ENCODE results near the gene MPZL2. TPM values are rescaled to one million over a fixed set of nuclear protein-coding genes. Genes with fewer than 3 reads are reported as not detected.

The MPZL2 gene
- total and polyA plus RNA-seq, 10 of the 15 experiments (the other 5 are each of a cell fraction or from before 2014, with no cell fraction given): 0.81 to 4.8 (median 3.1) TPM

- TF ChIP-seq ZNF217 (IDR thresholded peaks at IDR 0.05) (no peak), CREM (IDR thresholded peaks at IDR 0.05; ENCODE audit: low read depth) (0 out of 2 replicates have a peak, but pooled peaks have one; percentile 8), MEF2B (IDR thresholded peaks at IDR 0.05; ENCODE audit: partially characterized antibody, poor library complexity, severe bottlenecking) (peak; percentile 74), MAX (IDR thresholded peaks at IDR 0.05; ENCODE audit: low read depth, low read length) (no peak; the same call in 1 of the 2 replicates), HSF1 (IDR thresholded peaks at IDR 0.05; ENCODE audit: low read depth, low read length) (no peak), JUNB (IDR thresholded peaks at IDR 0.05) (peak; percentile 45; the same call in 1 of the 2 replicates), ZBED1 (IDR thresholded peaks at IDR 0.05; ENCODE audit: borderline replicate concordance) (peak; percentile 50; the same call in 1 of the 2 replicates), ZBTB40 (IDR thresholded peaks at IDR 0.05; ENCODE audit: borderline replicate concordance) (no peak), CBX5 (IDR thresholded peaks at IDR 0.05; ENCODE audit: low read depth) (no peak), ZNF592 (IDR thresholded peaks at IDR 0.05) (no peak), CREB1 (IDR thresholded peaks at IDR 0.05; ENCODE audit: low read depth) (peak; percentile 8; the same call in 1 of the 2 replicates), RAD21 (IDR thresholded peaks at IDR 0.05; ENCODE audit: insufficient read depth, low read depth, low read length) (no peak), CBX3 (IDR thresholded peaks at IDR 0.05; ENCODE audit: borderline replicate concordance, low read depth) (no peak), FOS (IDR thresholded peaks at IDR 0.05; ENCODE audit: borderline replicate concordance, extremely low read depth, insufficient read length) (no peak), CHD2 (IDR thresholded peaks at IDR 0.05; ENCODE audit: borderline replicate concordance, low read depth, low read length) (no peak)
Observed at GRCh38 chr11:118224511-118225188, 39.4 kb downstream of the MPZL2 start, which contains the start of gene JAML (continued).

Data from GM12878 (cell line).